GM13976 (cell line): ENCODE results near the gene FKBP8.
"Not testable (repeated sequence)": the region's sequence is repeated elsewhere in the genome, so short reads cannot be mapped to it uniquely, and the experiment has no call there.

ENCODE experiments used
- DNase-seq: peaks from one replicate; pipeline ENCODE4 v3.0.0; 2012; ENCODE audit warnings: low spot score
- CTCF ChIP-seq: IDR thresholded peaks from 2 replicates; pipeline ENCODE4 v1.5.1; 2012; ENCODE audit warnings: borderline replicate concordance, mild to moderate bottlenecking; ENCODE audit not compliant: insufficient read depth; ENCODE audit errors: extremely low read depth, missing control alignments, control extremely low read depth
- in situ Hi-C: fragments of 300-500 bp; cut with MboI; formaldehyde crosslinking; loops from one replicate; pipeline ENCODE4 v1.12.0; 2022; ENCODE audit warnings: low sequenced_read_pairs, mixed read lengths, inconsistent platforms; ENCODE audit not compliant: unreplicated experiment

Gene FKBP8

GRCh38 chr19:18542941-18543813 is at the start of gene FKBP8:
FKBP8 (minus strand) TSS chr19:18543573; CDS start chr19:18541970, 1,603 bp downstream.
- TF ChIP-seq CTCF: no peak
- peak; percentile 99 for DNase-seq
- in situ Hi-C loops: no loop called here

- DNase-seq: not testable (repeated sequence)
Observed at GRCh38 chr19:18592732-18593131, 49.4 kb upstream of the FKBP8 start.

GRCh38 chr19:18591735-18592385 is 48.5 kb upstream of the FKBP8 start:
- TF ChIP-seq CTCF: no peak
- in situ Hi-C loops: no loop called here
- DNase-seq: no peak

More at GRCh38 chr19:18592732-18593131, 49.4 kb upstream of the FKBP8 start:
- in situ Hi-C loops: not testable (repeated sequence)

- no peak for TF ChIP-seq CTCF
- in situ Hi-C loops: no loop called here
- DNase-seq: peak; percentile 50
Observed at GRCh38 chr19:18590273-18591272, 47.2 kb upstream of the FKBP8 start.

GRCh38 chr19:18589380-18590272 is 46.3 kb upstream of the FKBP8 start:
- in situ Hi-C loops: no loop called here
- DNase-seq: peak; percentile 80
- TF ChIP-seq CTCF: peak; percentile 36

GRCh38 chr19:18588611-18589379 is 45.4 kb upstream of the FKBP8 start, which contains the start of gene REX1BD:
REX1BD (plus strand) TSS chr19:18588798; CDS start chr19:18588802, 4 bp downstream.
- in situ Hi-C loops: no loop called here
- TF ChIP-seq CTCF: peak; percentile 93
- peak; percentile 89 for DNase-seq
